ENCODE measurements around the gene RNF25. TPM values are rescaled to one million over a fixed set of nuclear protein-coding genes. Genes with fewer than 3 reads are reported as not detected.

RNF25 gene
- total and polyA plus RNA-seq, 2 of the 8 experiments (the other 6 are each of a cell fraction or from before 2014, with no cell fraction given) = 19.6 to 29.6 TPM

GRCh38 chr2:218720048-218721041 is 48.5 kb upstream of the RNF25 start (continued):
- TF ChIP-seq JUN (IDR thresholded peaks at IDR 0.05; ENCODE audit: low read depth, low read length) (no peak), YY1 (IDR thresholded peaks at IDR 0.05; ENCODE audit: low read depth, low read length) (no peak), SP2 (IDR thresholded peaks at IDR 0.05; ENCODE audit: low read length) (no peak), POU5F1 (IDR thresholded peaks at IDR 0.05; ENCODE audit: low read depth, low read length) (no peak), SRF (IDR thresholded peaks at IDR 0.05; ENCODE audit: low read depth, low read length) (no peak), SIRT6 (IDR thresholded peaks at IDR 0.05; ENCODE audit: low read length) (no peak), ASH2L (IDR thresholded peaks at IDR 0.05; ENCODE audit: low read length) (no peak), MAFK (IDR thresholded peaks at IDR 0.05; ENCODE audit: low read depth, low read length) (no peak), HDAC6 (IDR thresholded peaks at IDR 0.05; ENCODE audit: low read depth, low read length) (no peak), CREB1 (IDR thresholded peaks at IDR 0.05) (no peak), CHD2 (IDR thresholded peaks at IDR 0.05; ENCODE audit: low read length) (no peak), ATF2 (IDR thresholded peaks at IDR 0.05; ENCODE audit: low read length) (no peak)

Data from H1 (cell line).